Urothelium cell line (cell line): ENCODE data around the gene ALDH4A1.
"Not testable (repeated sequence)": the region's sequence is repeated elsewhere in the genome, so short reads cannot be mapped to it uniquely, and the experiment has no call there.

Experiments used
- DNase-seq: peaks from one replicate; pipeline ENCODE4 v3.0.0; 2011; ENCODE audit warnings: low spot score, mixed read lengths
- FAIRE-seq: peaks from 2 replicates; lab custom pipeline; 2011; peaks lifted over from hg19 to GRCh38; lab: Jason Lieb, UNC

The ALDH4A1 gene

DNA sequence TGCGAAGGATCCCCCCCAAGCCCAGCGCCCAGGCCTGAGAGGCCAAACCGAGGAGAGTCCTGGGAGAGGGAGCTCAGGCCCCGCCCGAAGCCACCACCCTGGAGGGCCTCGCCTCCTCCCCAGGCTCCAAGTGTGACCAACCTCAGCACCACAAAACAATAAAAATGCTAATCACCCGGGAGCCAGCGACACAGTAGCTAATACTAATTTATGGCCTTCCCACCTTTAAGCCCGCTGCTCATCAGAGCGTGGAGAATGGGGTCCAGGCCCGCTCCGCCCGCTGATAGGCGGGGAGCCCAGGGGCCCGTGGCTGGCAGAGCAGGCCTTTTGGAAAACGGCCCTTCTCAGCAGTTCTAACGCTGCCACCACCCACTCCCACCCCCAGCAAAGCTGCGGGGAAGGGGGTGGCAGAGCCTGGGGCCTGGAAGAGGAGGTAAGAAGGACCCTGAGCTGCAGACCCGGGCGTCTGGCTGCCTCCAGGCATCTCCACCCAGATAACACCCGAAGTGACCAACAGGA, 22.5 kb downstream of the ALDH4A1 start:
- no peak for FAIRE-seq
- no peak for DNase-seq

GRCh38 chr1:18879215-18879790, 23.1 kb downstream of the ALDH4A1 start:
- FAIRE-seq (no peak), DNase-seq (no peak)

- FAIRE-seq (no peak), DNase-seq (no peak)
Observed at GRCh38 chr1:18878538-18879214, 23.7 kb downstream of the ALDH4A1 start.

DNA sequence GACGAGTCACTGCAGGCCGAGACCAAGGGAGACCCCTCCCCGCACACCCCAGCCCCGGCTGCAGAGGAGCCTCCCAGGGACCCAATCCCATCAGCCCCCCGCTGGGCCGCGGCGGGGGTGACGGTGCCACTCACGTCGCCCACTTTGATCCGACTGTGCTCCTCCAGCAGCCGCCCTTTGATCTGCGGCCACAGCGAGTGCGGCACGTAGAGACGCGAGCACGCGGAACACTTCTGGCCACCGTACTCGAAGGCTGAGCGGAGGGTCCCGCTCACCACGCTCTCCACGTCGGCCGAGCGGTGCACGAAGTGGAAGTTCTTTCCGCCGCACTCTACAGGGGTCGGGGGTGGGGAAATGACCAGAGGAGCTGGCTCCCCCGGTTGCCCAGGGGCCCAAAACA, 25.1 kb downstream of the ALDH4A1 start:
- FAIRE-seq (no peak), DNase-seq (no peak)

GRCh38 chr1:18876210-18876609, 26.1 kb downstream of the ALDH4A1 start:
- DNase-seq (no peak), FAIRE-seq (no peak)

DNA sequence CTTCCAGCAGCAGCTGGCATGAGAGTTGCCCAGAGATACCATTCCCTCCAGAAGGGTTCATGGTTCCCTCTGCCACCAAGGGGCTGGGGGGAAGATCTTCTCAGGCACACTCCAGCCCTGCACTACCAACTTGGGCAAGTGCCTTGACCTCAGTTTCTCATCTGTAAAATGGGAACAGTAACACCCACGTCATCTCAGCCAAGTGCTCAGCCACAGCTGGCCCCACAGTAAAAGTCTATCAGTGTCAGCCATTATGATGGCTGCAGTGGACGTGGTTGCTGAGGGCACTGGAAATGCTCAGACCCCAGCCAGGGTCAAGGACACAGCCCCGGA, 26.6 kb downstream of the ALDH4A1 start:
- DNase-seq: no peak
- no peak for FAIRE-seq

GRCh38 chr1:18875107-18875795, 27.1 kb downstream of the ALDH4A1 start:
- DNase-seq (peak; percentile 80), FAIRE-seq (peak; percentile 72)

DNA sequence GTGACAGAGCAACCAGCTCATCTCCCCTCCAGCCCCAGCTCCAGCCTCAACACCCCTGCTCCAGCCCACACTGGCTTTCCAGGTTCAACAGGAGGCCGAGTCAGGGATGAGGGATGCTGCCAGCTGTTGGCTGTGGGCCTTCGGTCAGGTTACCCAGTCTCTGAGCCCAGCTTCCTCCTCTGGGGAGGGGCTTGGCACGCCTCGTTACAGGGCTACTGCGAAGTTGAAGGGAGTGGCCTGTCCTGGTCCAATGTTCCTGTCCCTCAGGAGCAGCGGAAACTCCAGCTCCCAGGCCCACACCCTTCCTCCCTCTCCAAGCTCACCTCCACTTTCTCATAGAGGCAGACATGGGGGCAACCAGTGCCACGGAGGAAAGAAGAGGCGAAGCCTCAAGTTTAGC, 27.8 kb downstream of the ALDH4A1 start:
- FAIRE-seq (no peak), DNase-seq (no peak)

GRCh38 chr1:18874036-18874435, 28.3 kb downstream of the ALDH4A1 start:
- no peak for FAIRE-seq
- DNase-seq: no peak

DNA sequence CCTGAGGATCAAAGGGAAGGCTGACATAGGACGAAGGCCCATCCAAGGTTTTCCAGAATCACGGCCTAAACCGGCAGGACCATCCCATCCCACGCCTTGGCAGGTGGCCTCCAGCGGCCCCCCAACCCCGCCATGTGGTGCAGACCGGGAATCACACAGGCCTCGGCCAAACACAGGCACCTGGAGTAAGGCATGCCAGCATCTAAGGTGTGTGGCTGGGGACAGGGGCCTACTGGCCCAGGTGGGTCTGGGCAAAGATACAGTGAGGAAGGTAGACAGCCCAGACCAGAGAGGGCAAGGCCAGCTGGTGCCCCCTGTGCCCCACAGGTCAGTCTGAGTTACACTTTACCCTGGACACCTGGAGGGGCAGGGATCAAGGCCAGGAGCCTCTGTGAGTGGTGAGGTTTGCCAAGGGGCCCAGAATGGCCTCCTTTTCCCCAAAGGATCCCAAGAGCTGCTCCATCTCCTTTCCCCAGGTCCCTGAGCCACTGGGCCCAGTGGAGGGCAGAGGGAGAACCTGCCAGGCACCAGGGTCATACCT, 30.2 kb downstream of the ALDH4A1 start:
- no peak for FAIRE-seq

DNA sequence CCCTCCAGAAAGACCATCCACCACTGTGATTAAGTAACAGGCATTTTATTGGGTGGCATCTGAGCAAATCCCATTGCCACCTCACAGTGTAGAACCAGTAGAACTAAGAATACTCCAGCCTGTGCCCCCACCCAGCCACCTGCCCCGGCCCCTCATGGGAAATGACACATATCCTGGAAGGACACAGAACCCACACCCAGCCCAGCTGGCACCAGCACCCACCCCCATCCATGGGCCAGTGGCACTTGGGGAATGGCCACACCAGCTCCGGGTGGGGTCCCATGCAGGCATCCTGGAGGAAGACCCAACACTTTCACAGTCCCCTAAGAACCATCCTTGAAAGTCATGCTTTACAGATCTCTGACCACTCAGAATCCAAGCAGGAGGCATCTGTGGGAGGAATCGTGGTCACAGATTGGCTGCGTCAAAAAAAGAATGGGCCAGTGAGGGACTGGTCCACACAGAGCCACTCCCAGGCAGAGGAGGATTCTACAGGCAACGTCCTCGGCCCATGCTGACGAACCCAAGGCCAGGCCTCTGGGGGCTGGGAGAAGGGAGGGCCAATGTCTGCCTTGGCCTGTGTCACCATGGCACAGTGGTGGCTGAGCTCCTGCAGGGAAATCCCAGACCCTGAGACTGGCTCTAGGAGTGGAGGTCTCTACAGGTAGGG, 30.8 kb downstream of the ALDH4A1 start:
- FAIRE-seq (no peak), DNase-seq (no peak)

More for the DNA sequence above, 30.2 kb downstream of the ALDH4A1 start:
- no peak for DNase-seq

DNA sequence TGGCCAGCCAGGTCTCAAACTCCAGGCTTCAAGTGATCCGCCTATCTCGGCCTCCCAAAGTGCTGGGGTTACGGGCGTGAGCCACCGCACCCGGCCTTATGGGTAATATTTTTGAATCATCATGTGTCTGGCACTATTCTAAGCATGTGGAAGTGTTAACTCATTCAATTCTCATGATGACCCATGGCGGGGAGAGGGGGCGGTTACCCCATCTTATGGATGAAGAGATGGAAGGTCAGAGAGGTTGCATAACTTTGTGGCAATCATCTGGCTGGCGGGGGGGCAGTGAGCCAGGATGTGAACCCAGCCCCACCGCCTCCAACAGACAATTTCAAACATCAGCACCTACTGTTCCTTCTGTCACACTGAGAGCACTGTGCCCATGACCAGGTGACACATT, 31.4 kb downstream of the ALDH4A1 start:
- DNase-seq: no peak
- no peak for FAIRE-seq

GRCh38 chr1:18870595-18870865, 31.8 kb downstream of the ALDH4A1 start:
- FAIRE-seq, DNase-seq: not testable (repeated sequence)

DNA sequence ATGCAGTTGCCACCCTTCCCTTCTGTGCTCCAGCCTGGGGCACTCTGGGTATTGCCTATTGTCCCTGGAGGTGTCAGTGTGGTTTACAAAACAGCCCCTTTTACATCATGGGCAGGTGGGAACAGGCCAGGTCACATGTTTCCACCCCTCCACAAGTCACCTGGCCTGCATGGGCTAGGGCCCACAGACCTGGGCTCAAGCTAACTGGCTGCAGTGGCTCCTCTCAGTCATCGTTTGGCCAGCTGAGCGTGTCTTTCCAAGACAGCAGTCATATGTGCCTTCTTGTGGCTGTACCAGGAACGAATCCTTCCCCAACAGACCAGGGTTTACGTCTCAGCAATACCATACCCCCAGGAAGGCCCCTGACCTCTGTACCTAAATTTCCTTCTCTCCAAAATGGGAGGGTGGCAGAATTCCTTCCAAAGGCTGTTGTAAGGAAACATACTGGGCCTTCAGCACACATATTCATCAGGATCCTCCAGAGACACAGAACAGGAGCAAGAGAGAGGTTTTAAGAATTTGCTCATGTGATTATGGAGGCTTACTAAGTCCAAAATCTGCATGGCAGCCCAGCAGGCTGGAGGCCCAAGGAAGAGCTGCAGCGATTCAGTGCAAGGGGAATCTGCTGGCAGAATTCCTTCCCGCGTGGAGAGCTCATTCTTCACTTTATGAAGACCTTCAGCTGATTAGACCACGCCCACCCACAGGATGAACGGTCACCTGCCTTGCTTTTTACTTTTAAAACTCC, 32.3 kb downstream of the ALDH4A1 start:
- no peak for FAIRE-seq
- DNase-seq: no peak

GRCh38 chr1:18868801-18869424, 33.4 kb downstream of the ALDH4A1 start:
- no peak for FAIRE-seq

DNA sequence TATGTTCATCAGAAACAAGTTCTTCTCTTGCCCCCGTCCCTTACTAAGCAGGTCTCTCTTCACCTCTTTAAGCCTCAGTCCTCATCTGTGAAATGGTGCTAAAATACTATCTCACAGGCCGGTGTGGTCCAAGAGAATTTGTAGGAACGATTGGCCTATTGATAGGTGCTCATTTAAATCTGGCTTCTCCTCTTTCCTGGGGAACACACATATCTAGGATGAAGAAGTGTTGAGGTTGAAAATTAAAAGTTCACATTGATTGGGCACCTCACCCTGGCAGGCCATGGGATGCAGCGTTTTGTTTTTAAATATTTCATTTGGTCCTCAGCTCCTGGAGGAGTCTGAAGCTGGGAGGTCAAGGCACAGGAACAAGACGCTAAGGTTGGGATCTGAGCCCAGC, 34.0 kb downstream of the ALDH4A1 start:
- DNase-seq (no peak), FAIRE-seq (no peak)

More at GRCh38 chr1:18868801-18869424, 33.4 kb downstream of the ALDH4A1 start:
- no peak for DNase-seq

- DNase-seq (no peak), FAIRE-seq (no peak)
Observed at GRCh38 chr1:18866846-18867245, 35.5 kb downstream of the ALDH4A1 start.

DNA sequence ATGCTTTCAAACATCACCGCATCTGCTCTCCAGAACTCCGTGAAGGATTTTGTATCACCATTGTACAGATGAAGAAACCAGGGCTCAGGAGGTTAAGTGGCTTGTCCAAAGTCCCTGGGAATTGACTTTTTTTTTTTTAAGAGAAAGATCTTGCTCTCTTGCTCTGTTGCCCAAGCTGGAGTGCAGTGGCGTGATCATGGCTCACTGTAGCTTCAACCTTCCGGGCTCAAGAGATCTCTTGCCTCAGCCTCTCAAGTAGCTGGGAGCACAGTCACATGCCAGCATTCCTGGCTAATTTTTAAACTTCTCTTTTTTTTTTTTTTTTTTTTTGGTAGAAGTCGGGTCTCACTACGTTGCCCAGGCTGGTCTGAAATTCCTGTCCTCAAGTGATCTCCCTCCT, 36.0 kb downstream of the ALDH4A1 start:
- DNase-seq (no peak), FAIRE-seq (no peak)

DNA sequence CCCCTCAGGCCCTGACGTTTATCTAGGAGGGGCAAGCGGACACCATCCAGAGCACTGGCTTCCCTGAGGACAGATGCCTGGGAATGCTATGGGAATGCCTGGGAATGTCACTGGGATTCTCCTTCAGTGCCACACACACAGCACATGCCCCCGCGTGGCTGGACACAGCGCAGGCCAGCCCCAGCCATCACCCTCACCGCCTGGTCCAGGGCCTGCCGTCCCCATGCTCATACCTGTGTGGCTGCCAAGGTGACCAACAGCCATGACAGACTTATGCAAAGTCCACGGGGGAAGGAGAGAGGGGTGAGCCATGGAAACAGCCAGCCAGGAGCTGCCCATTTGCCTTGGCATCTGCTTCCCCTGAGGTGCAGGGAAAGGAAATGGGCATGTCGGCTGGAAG, 37.2 kb downstream of the ALDH4A1 start:
- DNase-seq: no peak
- FAIRE-seq: no peak

- DNase-seq: no peak
- no peak for FAIRE-seq
Observed at GRCh38 chr1:18861590-18861989, 40.8 kb downstream of the ALDH4A1 start.
